GM21447 (cell line): Measurements from ENCODE around the gene IGSF3.

Experiments
- ATAC-seq: cut with Tn5 transposase; IDR thresholded peaks from one replicate; pipeline ENCODE4 v1.9.1; 2021; ENCODE audit not compliant: unreplicated experiment

IGSF3 gene

GRCh38 chr1:116686723-116687352, 19.3 kb upstream of the IGSF3 start:
- no peak for ATAC-seq

GRCh38 chr1:116686175-116686574, 18.6 kb upstream of the IGSF3 start:
- ATAC-seq, result no peak

GRCh38 chr1:116684575-116684974, 17.0 kb upstream of the IGSF3 start:
- no peak for ATAC-seq

- no peak for ATAC-seq
Measured at GRCh38 chr1:116682641-116683221, 15.2 kb upstream of the IGSF3 start.

GRCh38 chr1:116681343-116681899, 13.9 kb upstream of the IGSF3 start:
- no peak for ATAC-seq

GRCh38 chr1:116680752-116681151, 13.2 kb upstream of the IGSF3 start:
- ATAC-seq, result no peak

GRCh38 chr1:116679828-116680628, 12.5 kb upstream of the IGSF3 start:
- ATAC-seq, result no peak

- no peak for ATAC-seq
Measured at GRCh38 chr1:116679091-116679827, 11.7 kb upstream of the IGSF3 start.

GRCh38 chr1:116678732-116679090, 11.2 kb upstream of the IGSF3 start:
- ATAC-seq, result no peak

GRCh38 chr1:116677474-116678062, 10.0 kb upstream of the IGSF3 start:
- ATAC-seq, result no peak

GRCh38 chr1:116676291-116676690, 8.8 kb upstream of the IGSF3 start:
- ATAC-seq, result no peak

- no peak for ATAC-seq
Measured at GRCh38 chr1:116674751-116675150, 7.2 kb upstream of the IGSF3 start.

GRCh38 chr1:116674011-116674531, 6.5 kb upstream of the IGSF3 start:
- ATAC-seq, result no peak

- ATAC-seq, result no peak
Measured at GRCh38 chr1:116671912-116672311, 4.4 kb upstream of the IGSF3 start.

GRCh38 chr1:116671072-116671760, 3.7 kb upstream of the IGSF3 start:
- ATAC-seq, result no peak

- ATAC-seq, result no peak
Measured at GRCh38 chr1:116668277-116668676, 744 bp upstream of the IGSF3 start.

GRCh38 chr1:116667078-116667574, 407 bp downstream of the IGSF3 start:
- ATAC-seq, result no peak

GRCh38 chr1:116666187-116667077, 1.1 kb downstream of the IGSF3 start:
- ATAC-seq, result no peak

- no peak for ATAC-seq
Measured at GRCh38 chr1:116664978-116665371, 2.6 kb downstream of the IGSF3 start.
